HG03342 (cell line): Measurements from ENCODE around the gene TUG1.

Experiments used
- ATAC-seq: cut with Tn5 transposase; IDR thresholded peaks from one replicate; pipeline ENCODE4 v1.9.1; 2021; ENCODE audit warnings: mild to moderate bottlenecking, moderate library complexity; ENCODE audit not compliant: unreplicated experiment

Gene TUG1

GRCh38 chr22:30996462-30996861 lies 27.4 kb downstream of the TUG1 start:
- no peak for ATAC-seq

- no peak for ATAC-seq
Measured at GRCh38 chr22:30998329-30998728, 29.3 kb downstream of the TUG1 start.

- ATAC-seq = no peak
Measured at GRCh38 chr22:31001124-31001770, 32.2 kb downstream of the TUG1 start.

GRCh38 chr22:31005535-31005934 lies 36.5 kb downstream of the TUG1 start:
- ATAC-seq = no peak

GRCh38 chr22:31019191-31019930 lies 50.3 kb downstream of the TUG1 start:
- no peak for ATAC-seq

GRCh38 chr22:31020334-31020733 lies 51.3 kb downstream of the TUG1 start:
- no peak for ATAC-seq

- no peak for ATAC-seq
Measured at GRCh38 chr22:31022516-31022915, 53.5 kb downstream of the TUG1 start.
